IPS-NIHi7 (cell line): ENCODE results near the gene CTNNBL1.
"Not testable (repeated sequence)": the region's sequence is repeated elsewhere in the genome, so short reads cannot be mapped to it uniquely, and the experiment has no call there.

ENCODE experiments used
- DNase-seq: peaks from one replicate; pipeline ENCODE4 v3.0.0; 2012; ENCODE audit warnings: mixed read lengths; ENCODE audit errors: extremely low spot score

Gene CTNNBL1

DNA sequence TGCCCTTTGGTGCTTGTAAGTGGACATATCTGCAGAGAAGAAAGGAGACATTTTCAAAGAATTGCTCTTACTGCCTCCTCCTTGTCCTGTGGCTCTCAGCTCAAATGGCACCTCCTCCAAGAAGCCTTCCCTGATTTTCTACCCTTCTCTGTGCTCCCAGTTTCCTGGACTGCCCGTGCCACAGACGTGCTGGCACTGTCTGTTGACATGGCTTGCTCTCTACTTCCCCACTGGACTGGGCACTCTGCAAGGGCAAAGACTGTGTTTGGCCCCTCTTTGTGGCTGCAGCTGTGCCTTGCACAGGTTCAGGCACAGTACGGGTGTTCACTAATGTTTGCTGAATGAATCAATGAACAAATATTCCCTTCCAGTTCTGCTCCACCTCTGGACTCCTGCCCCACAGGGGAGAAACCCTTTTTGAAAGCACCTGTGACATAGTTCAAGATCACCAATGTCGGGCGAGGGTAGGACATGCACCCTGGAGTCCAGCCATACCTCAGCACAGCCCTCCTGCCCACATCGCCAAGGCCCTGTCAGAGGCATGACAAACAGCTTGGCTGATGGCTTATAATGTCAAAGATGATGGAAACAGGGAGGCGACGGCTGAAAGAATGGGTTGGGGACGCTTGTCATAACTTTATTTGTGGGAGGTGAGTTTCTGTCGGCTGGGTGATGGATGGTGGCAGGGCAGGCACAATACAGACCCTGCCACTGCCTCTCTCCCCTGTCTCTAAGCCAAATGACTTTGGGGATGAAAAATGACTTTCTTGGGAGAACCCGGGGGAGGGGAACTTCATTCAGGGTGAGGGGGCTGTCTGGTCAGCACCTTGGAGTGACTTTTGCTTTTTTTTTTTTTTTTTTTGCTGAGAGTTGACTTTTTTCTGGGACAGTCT lies 15.6 kb upstream of the CTNNBL1 start:
- no peak for DNase-seq

DNA sequence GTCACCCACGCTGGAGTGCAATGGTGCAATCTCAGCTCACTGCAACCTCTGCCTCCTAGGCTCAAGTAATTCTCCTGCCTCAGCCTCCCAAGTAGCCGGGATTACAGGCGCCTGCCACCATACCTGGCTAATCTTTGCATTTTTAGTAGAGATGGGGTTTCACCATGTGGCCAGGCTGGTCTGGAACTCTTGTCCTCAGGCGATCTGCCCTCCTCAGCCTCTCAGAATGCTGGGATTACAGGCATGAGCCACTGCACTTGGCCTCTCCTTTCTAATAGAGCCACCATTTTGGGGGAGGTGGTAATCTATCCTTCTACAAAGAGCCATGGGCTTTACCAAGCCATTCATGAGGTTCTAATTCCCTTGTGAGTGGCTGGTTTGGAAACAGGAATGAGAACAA lies 14.1 kb upstream of the CTNNBL1 start:
- DNase-seq: not testable (repeated sequence)

DNA sequence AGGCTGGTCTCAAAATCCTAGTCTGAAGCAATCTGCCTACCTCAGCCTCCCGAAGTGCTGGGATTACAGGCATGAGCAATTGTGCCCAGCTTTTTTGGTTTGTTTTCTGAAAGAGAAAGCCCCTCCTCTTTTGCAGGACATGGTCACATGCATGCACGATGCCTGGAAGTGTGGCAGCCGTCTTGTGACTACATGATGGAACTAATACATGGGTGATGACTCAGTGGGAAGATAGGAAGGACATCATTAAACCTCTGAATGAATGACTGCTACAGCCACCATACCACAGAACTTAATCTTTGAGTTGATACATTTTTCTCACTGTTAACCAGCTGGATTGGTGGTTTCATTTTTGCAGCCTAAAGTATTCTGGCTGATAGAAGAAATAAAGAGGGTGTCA lies 13.4 kb upstream of the CTNNBL1 start:
- DNase-seq: no peak

DNA sequence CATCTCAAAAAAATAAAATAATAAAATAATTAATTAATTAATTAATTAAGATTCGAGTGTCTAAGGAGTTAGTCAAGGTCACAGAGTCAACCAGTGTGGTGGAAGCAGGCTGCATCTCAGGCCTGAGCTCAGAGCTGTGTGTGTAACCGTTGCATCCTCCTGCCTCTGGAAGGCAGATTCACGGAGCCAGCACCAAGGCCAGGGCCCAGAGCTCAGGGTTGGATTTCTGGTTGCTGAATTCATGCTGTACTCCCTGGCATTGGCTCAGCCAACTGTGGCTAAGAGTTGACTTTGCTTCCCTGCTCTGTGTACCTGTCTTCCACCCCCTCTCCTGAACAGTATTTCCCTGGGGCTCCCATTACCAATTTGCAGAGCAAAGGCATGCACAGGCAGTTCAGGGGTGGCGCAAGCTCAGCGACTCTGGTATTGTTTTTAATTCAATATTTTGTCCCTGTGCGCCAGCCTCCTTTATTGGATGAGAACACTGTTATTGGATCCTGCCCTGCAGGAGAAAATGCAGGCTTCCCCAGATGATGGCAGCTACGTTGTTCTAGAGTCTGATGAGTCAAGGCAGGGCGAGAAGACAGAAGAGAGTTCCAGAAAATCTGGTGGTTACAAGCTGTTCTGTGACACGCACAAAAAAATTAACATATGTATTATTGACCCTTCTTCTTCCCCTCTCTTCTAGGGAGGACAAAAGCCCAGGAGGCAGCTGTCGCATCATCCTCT lies 12.3 kb upstream of the CTNNBL1 start:
- DNase-seq: no peak

DNA sequence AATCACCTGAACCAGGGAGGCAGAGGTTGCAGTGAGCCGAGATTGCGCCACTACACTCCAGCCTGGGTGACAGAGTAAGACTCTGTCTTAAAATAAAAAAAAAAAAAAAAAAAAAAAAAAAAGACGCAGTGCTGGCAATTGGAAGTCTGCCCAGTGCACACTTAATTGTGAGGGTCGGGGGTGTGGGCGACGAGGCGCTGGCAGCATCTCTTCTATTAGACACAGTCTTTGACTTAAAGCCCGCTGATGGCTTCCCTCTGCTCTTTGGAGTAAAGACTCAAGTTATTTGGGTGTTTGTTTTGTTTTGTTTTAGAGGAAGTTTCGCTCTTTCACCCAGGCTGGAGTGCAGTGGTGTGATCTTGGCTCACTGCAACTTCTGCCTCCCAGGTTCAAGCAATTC lies 10.7 kb upstream of the CTNNBL1 start:
- not testable (repeated sequence) for DNase-seq

DNA sequence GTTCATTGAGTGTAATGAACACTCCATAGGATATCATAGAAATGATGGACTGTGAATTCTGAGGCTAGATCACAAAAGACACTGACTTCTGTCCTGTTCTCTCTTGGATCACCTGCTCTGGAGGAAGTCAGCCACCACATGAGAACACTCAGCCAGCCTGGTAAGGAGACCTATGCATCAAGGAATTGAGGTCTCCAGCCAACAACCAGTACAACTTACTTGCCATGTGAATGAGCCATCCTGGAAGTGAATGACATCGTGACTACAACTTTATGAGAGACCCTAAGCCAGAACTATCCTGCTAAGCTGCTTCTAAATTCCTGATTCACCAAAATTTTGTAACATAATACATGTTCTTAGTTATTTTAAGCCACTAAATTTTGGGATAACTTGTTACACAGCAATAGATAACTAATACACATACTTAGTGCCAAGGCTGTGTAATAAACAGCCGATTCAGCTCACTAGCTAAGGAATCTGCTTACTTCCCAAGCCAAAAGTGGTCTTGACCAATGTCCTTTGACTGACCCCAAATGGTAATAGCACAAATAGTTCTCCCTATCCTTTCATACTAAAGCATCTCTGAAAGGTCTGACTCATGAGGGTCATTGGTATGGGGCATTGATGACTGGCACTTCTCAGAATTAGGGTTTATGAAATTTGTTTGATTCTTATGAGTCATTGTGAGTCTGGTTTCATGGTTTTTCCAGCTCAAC lies 6.9 kb upstream of the CTNNBL1 start:
- no peak for DNase-seq

DNA sequence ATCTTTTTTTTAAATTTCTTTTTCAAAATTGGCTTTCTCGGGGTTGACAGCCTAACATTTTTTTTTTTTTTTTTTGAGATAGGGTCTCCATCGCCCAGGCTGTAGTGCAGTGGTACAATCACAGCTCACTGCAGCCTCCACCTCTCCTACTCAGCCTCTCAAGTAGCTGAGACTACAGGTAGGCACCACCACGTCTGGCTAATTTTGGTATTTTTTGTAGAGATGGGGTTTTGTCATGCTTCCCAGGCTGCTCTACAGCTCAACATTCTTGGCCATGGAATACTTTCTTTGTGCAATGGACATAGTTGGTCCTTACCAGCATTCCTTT lies 6.4 kb upstream of the CTNNBL1 start:
- no peak for DNase-seq

DNA sequence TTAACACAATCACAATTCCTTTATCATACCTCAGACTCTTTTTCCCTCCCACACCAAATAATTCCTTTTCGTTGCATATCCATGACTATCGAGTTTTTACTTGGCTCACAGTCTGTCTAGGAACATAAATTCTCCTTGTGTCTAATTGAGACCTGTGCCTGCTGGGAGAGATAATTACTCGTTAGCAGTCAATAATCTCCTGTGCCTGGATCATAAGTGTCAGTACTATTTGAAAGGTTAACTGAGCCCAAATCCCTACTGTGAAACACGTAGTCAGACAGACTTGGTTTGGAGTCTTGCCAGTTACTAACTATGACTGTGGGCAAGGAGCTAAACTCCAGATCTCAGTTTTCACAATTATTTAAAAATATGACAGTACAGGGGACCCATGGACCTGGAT lies 5.7 kb upstream of the CTNNBL1 start:
- DNase-seq: no peak

DNA sequence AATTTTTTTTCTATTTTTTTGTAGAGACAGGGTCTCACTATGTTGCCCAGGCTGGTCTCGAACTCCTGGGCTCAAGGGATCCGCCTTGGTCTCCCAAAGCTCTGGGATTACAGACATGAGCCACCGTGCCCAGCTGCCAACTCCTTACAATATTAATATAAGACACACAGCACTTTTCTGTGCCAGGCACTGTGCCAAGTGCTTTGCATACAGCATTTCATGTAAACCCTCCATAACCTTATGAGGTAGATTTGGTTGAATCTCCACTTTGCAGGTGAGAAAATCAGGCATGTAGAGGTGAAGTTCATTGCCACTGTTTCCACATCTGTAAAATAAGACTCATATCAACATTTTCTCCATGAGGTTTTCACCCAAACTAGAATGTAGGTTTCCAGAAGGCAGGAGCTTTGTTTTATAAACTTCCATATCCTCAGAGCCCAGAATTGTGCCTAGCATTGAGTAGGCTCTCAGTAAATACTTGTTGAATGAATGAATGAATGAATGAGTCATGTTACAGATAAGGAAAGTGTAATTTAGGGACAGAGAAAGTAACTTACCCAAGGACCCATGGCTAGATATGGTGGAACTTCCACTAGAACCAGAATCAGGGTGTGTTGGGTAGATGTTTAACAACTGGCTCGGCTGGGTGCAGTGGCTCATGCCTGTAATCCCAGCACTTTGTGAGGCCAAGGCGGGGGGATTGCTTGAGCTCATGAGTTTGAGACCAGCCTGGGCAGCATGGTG lies 3.0 kb upstream of the CTNNBL1 start:
- no peak for DNase-seq

DNA sequence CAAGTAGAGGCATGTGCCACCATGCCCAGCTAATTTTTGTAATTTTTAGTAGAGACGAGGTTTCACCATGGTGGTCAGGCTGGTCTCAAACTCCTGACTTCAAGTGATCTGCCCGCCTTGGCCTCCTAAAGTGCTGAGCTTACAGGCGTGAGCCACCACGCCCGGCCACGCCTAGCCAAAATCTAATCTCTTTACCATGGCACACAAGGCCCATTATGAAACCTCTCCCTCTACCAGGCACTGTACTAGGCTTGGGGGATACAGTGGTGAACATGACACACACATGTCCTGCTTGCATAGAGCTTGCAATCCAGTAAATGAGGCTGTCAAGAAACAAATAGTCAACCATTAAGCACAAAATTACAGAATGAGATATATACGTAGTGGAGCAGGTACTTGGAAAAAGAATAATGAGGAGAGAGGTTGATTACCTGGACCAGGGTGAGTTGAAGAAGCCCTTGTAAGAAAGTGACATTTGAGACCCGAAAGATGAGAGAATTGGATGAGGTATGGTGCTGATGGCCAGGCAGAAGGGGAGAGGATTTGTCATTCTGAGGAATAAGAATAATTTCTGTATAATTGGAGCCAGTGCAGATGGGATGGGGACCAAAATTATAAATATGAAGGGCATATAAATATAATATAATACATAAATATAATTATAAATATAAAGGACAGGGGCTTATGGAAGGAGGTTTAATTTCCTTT lies 1.2 kb upstream of the CTNNBL1 start:
- no peak for DNase-seq

DNA sequence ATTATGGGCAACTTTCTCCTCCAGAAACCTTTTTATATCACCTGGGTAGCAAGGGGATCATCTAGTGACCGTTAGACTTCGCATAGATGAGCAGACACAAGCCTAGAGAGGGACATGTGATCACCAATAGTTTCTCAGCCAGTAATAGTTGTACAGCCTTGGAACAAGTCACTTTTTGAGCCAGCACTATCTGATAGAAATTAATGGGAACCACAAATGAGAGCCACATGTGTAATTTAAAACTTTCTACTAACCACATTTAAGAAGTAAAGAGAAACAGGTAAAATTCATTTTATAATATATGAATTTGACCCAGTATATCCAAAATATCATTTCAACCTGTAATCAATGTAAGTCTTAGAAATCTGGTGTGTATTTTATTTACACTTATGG lies 592 bp upstream of the CTNNBL1 start:
- DNase-seq: no peak

DNA sequence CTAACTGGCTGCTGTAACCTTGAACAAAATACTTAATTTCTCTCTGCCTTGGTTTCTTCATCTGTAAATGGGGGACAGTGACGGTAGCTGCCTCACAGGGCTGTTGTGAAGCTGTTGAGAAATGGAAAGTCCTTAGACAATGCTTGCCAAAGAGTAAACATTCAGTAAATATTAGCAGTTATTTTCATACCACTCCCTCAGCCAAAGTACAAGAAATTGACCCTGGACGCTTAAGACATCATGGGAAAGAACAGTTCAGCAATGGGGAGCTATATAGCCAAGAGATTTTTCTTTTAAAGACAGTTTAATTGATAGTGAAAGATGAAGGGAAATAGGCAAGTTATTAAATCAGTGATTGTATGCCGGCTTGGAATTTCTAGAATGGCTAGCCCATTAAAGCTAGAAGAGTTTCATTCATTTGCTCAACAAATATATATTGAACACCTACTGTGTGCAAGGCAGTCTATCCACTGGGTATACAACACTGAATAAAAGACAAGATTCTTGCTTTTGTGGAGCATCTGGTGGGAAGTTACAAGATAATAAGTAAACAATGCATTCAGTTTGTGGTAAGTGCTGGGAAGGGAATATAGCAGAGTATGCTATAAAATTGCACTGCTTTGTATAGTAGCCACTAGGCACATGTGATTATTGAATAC lies 2.0 kb downstream of the CTNNBL1 start:
- no peak for DNase-seq

DNA sequence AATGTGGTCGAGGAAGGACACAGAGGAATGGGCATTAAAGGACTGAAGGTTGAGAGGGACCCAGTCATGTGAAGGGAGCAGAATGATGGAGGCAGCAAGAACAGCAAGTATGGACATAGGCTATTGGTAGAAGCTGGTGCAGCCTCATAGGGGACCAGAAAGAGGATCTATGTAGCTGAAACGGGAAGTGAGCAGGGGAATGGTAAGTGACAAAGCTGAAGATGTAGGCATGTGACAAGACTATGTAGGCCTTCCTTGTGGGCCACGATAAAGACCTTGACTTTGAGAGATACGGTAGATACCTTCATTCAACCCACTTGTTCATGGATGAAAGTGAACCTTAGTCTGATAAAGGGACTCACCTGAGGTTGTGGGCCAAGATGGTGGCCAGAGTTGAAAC lies 3.5 kb downstream of the CTNNBL1 start:
- DNase-seq: no peak

DNA sequence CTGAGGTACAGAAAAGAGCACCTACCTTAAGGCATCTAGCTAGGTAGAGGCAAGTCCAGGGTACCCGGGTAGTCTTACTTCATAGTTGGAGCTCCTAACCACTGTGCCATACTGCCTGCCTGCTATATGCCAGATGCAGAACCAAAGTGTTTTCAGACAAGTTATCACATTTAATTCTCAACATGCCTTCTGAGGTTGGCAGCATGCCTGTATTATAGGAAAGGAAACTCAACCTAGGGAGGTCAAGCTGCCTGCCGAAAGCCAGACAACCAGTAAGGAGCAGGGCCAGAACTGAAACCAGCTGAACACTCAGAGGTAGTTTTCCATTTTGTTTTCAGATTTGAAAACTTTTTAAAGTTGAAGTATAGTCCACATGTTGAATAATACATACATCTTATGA lies 5.4 kb downstream of the CTNNBL1 start:
- DNase-seq: no peak

DNA sequence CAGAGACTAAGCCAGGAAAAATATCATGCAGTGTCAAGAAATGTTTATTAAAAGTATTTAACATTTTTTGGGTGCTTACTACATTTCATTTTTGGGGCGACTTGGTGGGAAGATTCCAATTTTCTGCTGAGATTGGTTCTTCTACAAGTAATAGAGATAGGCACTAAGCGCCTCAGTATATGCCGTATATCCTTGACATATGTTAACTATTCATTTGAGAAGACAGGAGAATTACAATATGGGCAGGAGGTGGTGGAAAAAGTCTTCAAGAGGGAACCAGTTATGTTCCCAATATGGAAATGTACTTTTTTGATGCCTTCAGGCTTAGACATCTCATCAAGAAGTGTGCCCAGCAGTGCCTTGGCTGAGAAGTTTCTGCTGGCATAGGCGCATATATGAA lies 6.5 kb downstream of the CTNNBL1 start:
- no peak for DNase-seq

DNA sequence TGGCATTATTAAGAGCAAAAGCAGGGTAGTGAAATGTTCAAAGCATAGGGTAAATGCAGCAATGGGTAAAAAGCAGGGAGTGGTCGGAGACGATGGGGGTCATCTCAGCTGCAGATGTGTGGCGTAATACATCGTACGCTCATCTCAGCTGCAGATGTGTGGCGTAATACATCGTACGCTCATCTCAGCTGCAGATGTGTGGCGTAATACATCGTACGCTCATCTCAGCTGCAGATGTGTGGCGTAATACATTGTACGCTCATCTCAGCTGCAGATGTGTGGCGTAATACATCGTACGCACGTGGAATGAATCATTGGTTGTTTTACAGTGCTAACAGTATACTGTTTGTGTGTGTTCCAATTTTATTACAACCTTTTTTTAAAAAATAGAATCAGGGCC lies 7.8 kb downstream of the CTNNBL1 start:
- not testable (repeated sequence) for DNase-seq

DNA sequence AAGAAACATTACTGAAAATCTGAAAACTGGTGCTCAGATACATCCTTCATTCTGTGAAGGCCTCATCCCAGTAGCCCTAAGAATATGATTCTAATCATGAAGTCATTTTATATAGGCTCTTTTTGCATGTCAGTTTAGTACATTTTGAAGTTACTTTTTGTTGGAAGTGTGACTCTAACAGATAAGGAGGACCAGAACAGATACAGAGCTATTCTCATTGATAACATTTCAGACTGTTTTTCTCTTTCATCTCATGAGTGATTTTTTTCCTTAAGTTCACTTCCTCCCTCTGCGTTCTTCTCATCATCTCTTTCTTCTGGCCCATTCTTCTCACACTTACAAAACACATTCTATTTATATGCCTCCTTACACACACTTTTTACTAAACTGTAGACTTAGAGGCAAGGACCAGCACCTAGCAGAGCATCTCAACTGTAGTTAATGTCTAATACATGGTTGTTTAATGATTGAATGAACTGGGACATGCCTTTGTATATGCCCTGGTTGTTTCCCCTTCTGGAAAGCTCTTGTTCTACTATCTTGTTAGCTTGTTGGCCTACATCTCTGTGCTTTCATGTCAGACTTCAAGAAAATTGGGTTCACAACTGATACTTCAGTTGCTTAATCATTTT lies 8.7 kb downstream of the CTNNBL1 start:
- DNase-seq: no peak

DNA sequence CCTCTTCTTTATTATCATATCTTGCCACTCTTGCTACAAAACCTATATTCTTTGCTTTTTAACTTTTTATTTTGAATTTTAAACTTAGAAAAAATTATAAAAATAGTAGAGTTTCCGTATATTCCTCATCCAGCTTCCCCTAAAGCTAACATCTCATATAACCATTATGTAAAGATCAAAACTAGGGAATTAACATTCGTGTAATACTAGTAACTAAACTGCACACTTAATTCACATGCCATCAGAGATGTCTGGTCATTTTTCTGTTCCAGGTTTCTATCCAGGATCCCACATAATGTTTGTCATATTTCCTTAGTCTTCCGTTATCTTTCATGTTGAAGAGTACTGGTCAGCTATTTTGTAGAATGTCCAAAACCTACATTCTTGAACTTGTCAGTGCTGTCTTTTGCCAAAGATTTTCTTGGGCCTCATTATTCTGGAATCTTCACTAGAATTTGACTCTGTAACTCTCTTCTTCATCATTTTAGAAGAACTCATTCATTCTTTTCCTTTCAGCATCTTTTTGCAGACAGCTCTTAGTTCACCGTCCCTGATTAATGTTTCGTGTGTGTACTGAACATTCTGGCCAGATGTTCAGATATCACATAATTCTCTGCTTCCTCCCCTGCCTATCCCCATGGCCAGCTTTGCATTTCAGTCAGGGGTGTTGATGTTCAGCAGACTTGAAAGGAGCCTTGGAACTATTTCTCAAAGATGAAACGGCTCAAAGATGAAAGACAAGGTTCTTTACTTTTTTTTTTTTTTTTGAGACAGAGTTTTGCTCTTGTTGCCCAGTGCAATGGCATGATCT lies 9.4 kb downstream of the CTNNBL1 start:
- no peak for DNase-seq

DNA sequence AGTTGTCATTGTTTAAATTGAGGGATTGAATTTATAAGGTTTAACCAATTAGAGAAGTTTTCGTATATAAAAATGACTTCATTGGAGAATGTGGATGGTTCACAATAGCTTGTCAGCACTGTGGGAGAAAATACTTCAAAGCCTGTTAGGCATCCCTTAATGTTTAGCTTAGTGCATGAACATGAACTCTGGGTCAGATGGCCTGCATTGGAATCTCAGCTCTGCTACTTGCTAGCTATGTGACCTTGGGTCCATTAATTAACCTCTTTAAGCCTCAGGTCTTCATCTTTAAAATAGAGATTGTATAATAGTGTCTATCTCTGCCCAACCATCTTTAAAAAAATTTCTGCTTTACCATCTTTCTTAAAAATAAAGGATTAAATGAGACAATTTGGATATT lies 11.1 kb downstream of the CTNNBL1 start:
- no peak for DNase-seq

DNA sequence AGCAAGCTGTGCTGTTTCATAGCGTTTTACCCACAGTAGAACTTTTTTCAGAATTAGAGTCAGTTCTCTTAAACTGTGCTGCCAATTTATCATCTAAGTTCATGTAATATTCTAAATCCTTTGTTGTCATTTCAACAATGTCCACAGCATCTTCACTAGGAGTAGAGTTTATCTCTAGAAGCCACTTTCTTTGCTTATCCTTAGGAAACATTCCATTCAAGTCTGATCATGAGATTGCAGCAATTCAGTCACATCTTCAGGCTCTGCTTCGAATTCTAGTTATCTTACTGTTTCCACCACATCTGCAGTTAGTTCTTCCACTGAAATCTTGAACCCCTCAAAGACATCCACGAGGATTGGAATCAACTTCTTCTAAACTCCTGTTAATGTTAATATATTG lies 12.5 kb downstream of the CTNNBL1 start:
- no peak for DNase-seq
